ENCODE results near the gene USP6NL. TPM values are rescaled to one million over a fixed set of nuclear protein-coding genes. Genes with fewer than 3 reads are reported as not detected.

Gene USP6NL
- total RNA-seq, 1 experiment from 2014 or later: 21.4 TPM

- no peak for TF ChIP-seq STAT6 (CRISPR knock-in tag; conservative IDR thresholded peaks at IDR 0.05; ENCODE audit: low read depth)
- TF ChIP-seq ZNF219 (CRISPR knock-in tag; IDR thresholded peaks at IDR 0.05; ENCODE audit: borderline replicate concordance): no peak
Observed at GRCh38 chr10:11578802-11579255, 32.6 kb downstream of the USP6NL start (continued).

- ATAC-seq (no peak), DNase-seq (ENCODE audit: low spot score) (no peak)
- H3K4me1 Mint-ChIP-seq: peaks cover 24% of the 10 kb centered on the region
- ChIA-PET POLR2A (no interaction called here), CTCF (interaction anchor here (0.6 kb wide), 1 partner anchor 235 kb away, joined by 3 read pairs; no protein-coding TSS in a partner anchor)
- TF ChIP-seq ZNF138 (CRISPR knock-in tag; conservative IDR thresholded peaks at IDR 0.05): no peak
- no peak for TF ChIP-seq FOXP4 (CRISPR knock-in tag; IDR thresholded peaks at IDR 0.05)
- TF ChIP-seq ZMAT4 (CRISPR knock-in tag; IDR thresholded peaks at IDR 0.05): no peak
- TF ChIP-seq IRF1 (CRISPR knock-in tag; IDR thresholded peaks at IDR 0.05): no peak
- no peak for TF ChIP-seq TCF7 (CRISPR knock-in tag; IDR thresholded peaks at IDR 0.05; ENCODE audit: low read depth)
- TF ChIP-seq, protein P1, sequence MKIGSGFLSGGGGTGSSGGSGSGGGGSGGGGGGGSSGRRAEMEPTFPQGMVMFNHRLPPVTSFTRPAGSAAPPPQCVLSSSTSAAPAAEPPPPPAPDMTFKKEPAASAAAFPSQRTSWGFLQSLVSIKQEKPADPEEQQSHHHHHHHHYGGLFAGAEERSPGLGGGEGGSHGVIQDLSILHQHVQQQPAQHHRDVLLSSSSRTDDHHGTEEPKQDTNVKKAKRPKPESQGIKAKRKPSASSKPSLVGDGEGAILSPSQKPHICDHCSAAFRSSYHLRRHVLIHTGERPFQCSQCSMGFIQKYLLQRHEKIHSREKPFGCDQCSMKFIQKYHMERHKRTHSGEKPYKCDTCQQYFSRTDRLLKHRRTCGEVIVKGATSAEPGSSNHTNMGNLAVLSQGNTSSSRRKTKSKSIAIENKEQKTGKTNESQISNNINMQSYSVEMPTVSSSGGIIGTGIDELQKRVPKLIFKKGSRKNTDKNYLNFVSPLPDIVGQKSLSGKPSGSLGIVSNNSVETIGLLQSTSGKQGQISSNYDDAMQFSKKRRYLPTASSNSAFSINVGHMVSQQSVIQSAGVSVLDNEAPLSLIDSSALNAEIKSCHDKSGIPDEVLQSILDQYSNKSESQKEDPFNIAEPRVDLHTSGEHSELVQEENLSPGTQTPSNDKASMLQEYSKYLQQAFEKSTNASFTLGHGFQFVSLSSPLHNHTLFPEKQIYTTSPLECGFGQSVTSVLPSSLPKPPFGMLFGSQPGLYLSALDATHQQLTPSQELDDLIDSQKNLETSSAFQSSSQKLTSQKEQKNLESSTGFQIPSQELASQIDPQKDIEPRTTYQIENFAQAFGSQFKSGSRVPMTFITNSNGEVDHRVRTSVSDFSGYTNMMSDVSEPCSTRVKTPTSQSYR (CRISPR knock-in tag; IDR thresholded peaks at IDR 0.05): no peak
- TF ChIP-seq OVOL2 (CRISPR knock-in tag; IDR thresholded peaks at IDR 0.05; ENCODE audit: borderline replicate concordance): no peak
- H3K4me3 Mint-ChIP-seq: no peak overlapping the region
- H3K9me3 Mint-ChIP-seq: no peaks in the 10 kb centered on the region; the same call in 1 of the 2 replicates
- no peaks in the 10 kb centered on the region for H3K27me3 Mint-ChIP-seq (ENCODE audit: low read depth)
- H3K36me3 Mint-ChIP-seq: peaks cover 2% of the 10 kb centered on the region; the same call in 1 of the 2 replicates
- no peak overlapping the region for H3K27ac Mint-ChIP-seq
Observed at GRCh38 chr10:11576092-11576809, 35.2 kb downstream of the USP6NL start.

DNA sequence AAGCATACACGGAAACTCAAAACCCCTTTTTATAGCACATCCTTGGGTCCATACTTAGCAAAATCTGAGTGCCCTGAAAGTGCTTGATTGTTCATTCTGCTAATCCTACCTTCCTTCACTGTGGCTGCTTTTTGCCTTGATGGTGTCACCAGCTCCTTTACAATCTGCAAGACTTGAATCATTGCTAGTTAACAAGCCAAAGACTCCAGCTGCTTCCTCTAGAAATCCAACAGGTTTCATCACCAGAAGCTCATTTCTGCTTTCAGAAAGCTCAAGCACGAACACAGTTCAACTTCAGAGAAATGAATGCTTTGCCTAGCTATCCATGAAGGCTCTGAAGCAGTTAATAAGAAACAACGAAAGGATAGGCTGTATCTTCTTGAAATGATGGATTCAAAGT is 38.0 kb downstream of the USP6NL start:
- ChIA-PET POLR2A (no interaction called here), CTCF (interaction anchor here (0.6 kb wide), 1 partner anchor 55 kb away, joined by 3 read pairs; no protein-coding TSS in a partner anchor)
- peak; percentile 44 for ATAC-seq
- no peak for TF ChIP-seq FOXP1 (CRISPR knock-in tag; IDR thresholded peaks at IDR 0.05; ENCODE audit: borderline replicate concordance)
- TF ChIP-seq ZNF416 (CRISPR knock-in tag; IDR thresholded peaks at IDR 0.05): no peak
- no peak for TF ChIP-seq ZNF138 (CRISPR knock-in tag; conservative IDR thresholded peaks at IDR 0.05)
- TF ChIP-seq GTF2I (CRISPR knock-in tag; conservative IDR thresholded peaks at IDR 0.05): no peak
- TF ChIP-seq ZSCAN18 (CRISPR knock-in tag; IDR thresholded peaks at IDR 0.05): no peak
- no peak for TF ChIP-seq PRRX2 (CRISPR knock-in tag; IDR thresholded peaks at IDR 0.05)
- TF ChIP-seq NFE2L1 (CRISPR knock-in tag; IDR thresholded peaks at IDR 0.05): no peak
- TF ChIP-seq ATF2 (CRISPR knock-in tag; IDR thresholded peaks at IDR 0.05; ENCODE audit: borderline replicate concordance, low read depth): no peak
- TF ChIP-seq HMGA2 (CRISPR knock-in tag; IDR thresholded peaks at IDR 0.05): no peak

More for the DNA sequence above, 38.0 kb downstream of the USP6NL start:
- Mint-ChIP-seq H3K27ac (peak overlapping the region; percentile 4; the same call in 1 of the 2 replicates), H3K4me3 (no peak overlapping the region), H3K9me3 (no peaks in the 10 kb centered on the region; the same call in 1 of the 2 replicates), H3K27me3 (ENCODE audit: low read depth) (no peaks in the 10 kb centered on the region), H3K4me1 (peaks cover 39% of the 10 kb centered on the region), H3K36me3 (peaks cover 2% of the 10 kb centered on the region; the same call in 1 of the 2 replicates)
- DNase-seq (ENCODE audit: low spot score): no peak
